ENCODE data around the gene OR1I1.

OR1I1 gene

DNA sequence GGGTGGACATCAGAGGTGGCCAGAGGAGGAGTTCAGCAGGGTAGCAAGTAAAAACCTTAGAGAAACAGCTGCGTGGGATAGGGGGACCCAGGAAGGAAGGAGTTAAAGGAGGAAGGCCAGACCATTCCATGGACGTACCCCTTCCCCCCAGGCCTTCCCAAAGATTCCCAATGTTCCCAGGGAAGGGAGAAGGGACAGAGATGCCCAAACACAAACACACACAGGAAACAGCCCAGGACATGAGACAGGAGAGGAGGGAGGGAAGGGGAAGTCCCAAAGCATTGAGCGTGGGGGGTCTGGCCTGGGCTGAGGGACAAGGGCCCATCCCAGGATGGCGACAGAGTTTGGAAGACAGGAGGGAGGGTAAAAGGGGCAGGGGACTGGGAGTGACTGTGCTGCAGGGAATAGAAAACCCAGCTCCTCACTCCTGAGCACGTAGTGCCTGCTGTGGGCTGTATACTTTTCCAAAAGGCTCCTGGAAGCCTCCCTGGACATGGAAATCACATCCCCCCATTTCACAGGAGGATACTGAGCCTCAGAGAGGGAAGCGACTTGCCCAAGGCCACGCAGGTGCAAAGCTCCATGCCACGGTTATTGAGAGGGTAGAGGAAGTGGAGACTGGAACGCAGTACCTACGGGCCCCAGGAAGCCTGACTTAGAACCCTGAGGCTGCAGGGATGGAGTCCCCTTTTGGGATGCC lies 26.3 kb downstream of the OR1I1 start:
- no peak for TF ChIP-seq ZFX (IDR thresholded peaks at IDR 0.05)
- TF ChIP-seq, protein P1, sequence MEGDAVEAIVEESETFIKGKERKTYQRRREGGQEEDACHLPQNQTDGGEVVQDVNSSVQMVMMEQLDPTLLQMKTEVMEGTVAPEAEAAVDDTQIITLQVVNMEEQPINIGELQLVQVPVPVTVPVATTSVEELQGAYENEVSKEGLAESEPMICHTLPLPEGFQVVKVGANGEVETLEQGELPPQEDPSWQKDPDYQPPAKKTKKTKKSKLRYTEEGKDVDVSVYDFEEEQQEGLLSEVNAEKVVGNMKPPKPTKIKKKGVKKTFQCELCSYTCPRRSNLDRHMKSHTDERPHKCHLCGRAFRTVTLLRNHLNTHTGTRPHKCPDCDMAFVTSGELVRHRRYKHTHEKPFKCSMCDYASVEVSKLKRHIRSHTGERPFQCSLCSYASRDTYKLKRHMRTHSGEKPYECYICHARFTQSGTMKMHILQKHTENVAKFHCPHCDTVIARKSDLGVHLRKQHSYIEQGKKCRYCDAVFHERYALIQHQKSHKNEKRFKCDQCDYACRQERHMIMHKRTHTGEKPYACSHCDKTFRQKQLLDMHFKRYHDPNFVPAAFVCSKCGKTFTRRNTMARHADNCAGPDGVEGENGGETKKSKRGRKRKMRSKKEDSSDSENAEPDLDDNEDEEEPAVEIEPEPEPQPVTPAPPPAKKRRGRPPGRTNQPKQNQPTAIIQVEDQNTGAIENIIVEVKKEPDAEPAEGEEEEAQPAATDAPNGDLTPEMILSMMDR (conservative IDR thresholded peaks at IDR 0.05) = no peak
- no peak overlapping the region for H3K27ac ChIP-seq

DNA sequence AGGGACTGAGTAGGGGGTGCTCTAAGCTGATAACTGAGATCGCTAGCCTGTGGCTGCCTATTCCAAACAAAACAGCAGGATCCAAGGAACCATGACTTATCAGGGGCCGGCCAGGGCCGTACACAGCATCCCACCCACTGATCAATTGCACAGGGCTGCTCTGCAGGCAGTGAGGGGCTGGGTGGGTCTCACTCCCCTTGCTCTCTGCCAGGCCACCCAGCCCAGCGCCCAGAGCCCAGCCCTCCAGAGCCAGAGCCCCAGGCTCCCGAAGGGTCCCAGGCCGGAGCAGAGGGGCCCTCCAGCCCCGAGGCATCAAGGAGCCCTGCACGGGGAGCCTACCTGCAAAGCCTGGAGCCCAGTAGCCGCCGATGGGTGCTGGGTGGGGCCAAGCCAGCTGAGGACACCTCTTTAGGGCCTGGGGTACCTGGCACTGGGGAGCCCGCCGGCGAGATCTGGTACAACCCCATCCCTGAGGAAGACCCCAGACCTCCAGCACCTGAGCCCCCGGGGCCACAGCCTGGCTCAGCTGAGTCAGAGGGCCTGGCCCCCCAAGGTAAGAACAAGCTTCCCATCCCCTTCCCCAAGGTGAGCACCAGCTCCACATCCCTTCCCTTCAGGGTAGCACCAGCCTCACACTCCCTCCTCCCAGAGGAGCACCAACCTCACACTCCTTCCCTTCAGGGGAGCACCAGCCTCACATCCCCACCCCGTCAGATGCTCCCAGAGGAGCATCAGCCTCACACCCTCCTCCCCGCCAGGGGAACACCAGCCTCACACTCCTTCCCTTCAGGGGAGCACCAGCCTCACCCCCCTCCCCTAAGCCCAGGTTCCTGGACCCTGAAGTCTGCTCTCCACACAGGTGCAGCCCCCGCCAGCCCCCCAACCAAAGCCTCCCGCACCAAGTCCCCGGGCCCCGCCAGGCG lies 27.1 kb downstream of the OR1I1 start:
- no peak overlapping the region for H3K27ac ChIP-seq
- no peak for TF ChIP-seq ZFX (IDR thresholded peaks at IDR 0.05)
- TF ChIP-seq, protein P1 (conservative IDR thresholded peaks at IDR 0.05) = no peak

DNA sequence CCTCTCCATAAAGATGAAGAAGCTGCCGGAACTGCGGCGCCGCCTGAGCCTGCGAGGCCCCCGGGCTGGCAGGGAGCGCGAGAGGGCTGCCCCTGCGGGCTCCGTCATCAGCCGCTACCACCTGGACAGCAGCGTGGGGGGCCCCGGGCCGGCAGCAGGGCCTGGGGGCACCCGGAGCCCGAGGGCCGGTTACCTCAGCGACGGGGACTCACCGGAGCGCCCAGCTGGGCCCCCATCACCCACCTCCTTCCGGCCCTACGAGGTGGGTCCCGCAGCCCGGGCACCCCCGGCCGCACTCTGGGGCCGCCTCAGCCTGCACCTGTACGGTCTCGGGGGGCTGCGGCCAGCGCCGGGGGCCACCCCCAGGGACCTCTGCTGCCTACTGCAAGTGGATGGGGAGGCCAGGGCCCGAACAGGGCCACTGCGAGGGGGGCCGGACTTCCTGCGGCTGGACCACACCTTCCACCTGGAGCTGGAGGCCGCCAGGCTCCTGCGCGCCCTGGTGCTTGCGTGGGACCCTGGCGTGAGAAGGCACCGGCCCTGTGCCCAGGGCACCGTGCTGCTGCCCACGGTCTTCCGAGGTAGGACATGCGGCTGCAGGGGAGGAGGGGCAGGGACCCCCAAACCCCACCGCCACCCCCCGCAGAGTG lies 27.9 kb downstream of the OR1I1 start:
- no peak overlapping the region for H3K27ac ChIP-seq
- TF ChIP-seq ZFX (IDR thresholded peaks at IDR 0.05) = no peak
- TF ChIP-seq, protein P1 (conservative IDR thresholded peaks at IDR 0.05) = no peak

DNA sequence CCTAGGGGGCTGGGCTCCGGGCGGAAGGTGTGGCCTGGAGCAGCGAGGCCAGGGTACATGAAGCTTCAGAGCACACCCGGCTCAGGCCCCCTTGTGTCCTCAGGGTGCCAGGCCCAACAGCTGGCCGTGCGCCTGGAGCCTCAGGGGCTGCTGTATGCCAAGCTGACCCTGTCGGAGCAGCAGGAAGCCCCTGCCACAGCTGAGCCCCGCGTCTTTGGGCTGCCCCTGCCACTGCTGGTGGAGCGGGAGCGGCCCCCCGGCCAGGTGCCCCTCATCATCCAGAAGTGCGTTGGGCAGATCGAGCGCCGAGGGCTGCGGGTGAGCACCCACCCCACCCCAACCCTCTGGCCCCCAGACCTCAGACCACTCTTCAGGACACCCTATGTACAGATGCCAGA lies 28.4 kb downstream of the OR1I1 start:
- no peak overlapping the region for H3K27ac ChIP-seq
- no peak for TF ChIP-seq ZFX (IDR thresholded peaks at IDR 0.05)
- TF ChIP-seq, protein P1 (conservative IDR thresholded peaks at IDR 0.05) = no peak

DNA sequence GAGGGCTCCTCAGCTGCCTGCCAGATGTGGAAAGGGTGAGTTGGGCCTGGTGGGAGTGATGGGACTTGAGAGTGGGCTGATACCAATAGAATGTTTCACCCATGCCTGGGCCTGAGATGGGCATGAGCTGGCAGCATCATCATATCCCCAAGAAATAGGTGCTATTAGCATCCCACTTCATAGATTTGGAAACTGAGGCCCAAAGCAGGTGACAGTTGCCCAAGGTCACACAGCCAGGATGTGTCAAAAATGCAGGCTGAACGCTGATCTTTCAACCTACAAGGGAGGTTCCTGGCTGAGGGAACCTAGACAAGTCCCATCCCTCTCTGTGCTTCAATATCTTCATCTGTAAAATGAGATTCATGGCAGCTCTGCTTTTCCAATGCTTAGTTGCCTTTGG lies 29.7 kb downstream of the OR1I1 start:
- no peak for TF ChIP-seq ZFX (IDR thresholded peaks at IDR 0.05)
- TF ChIP-seq, protein P1 (conservative IDR thresholded peaks at IDR 0.05) = no peak
- no peak overlapping the region for H3K27ac ChIP-seq

DNA sequence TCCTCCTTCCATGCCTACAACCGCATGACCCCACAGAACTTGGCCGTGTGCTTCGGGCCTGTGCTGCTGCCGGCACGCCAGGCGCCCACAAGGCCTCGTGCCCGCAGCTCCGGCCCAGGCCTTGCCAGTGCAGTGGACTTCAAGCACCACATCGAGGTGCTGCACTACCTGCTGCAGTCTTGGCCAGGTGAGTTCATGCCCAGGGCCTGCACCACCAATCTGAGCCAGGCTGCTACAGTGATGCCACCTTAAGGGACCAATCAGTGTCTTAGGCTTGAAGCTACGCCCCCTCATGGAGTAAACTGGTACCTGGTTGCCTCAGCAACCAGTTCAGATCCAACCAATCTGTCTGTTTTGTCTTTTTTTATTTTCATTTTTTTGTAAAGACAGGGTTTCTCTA lies 30.4 kb downstream of the OR1I1 start:
- TF ChIP-seq ZFX (IDR thresholded peaks at IDR 0.05) = no peak
- TF ChIP-seq, protein P1 (conservative IDR thresholded peaks at IDR 0.05) = no peak
- H3K27ac ChIP-seq = no peak overlapping the region
